Esophagus squamous epithelium (tissue), 4 donors: Measurements from ENCODE around the gene UNC5C.

Experiments
- CTCF ChIP-seq, 6 experiments: fragments of 450-650 bp in 4 of 6; fragments of 200-600 bp in 2 of 6; sonication (generic) in 2 of 6; IDR thresholded peaks; one replicate each; pipeline ENCODE4 v1.5.1; 2016 to 2019; ENCODE audit warnings: antibody characterized with exemption in 6 of 6, mild to moderate bottlenecking in 4 of 6, moderate library complexity in 4 of 6
- POLR2A ChIP-seq, 4 donors: fragments of 450-650 bp; IDR thresholded peaks; one replicate each; pipeline ENCODE4 v1.6.1; 2017; ENCODE audit warnings: antibody characterized with exemption in 4 of 4, mild to moderate bottlenecking in 4 of 4, moderate library complexity in 3 of 4

- TF ChIP-seq CTCF (IDR thresholded peaks at IDR 0.05) (no peak), POLR2A (IDR thresholded peaks at IDR 0.05) (no peak)
These were observed 185.2 kb downstream of the UNC5C start for GRCh38 chr4:95363559-95363925.
